ENCODE measurements around the gene ANKMY1.

GRCh38 chr2:240441993-240442411 is 115.8 kb downstream of the ANKMY1 start:
- no peak for TF ChIP-seq CTCF (IDR thresholded peaks at IDR 0.05)
- no peak for TF ChIP-seq POLR2A (IDR thresholded peaks at IDR 0.05)

Measured in vagina (tissue), 2 donors.